Testis (tissue), 3 donors: ENCODE results near the gene IL31RA. TPM values are rescaled to one million over a fixed set of nuclear protein-coding genes. Genes with fewer than 3 reads are reported as not detected.

ENCODE experiments used
- DNase-seq: peaks from one replicate; pipeline ENCODE4 v3.0.0-alpha.2; 2019
- H3K27ac ChIP-seq, 2 donors: fragments of 200-600 bp; sonication (generic); one replicate each; pipeline ENCODE4 v1.5.1; 2019
- H3K27me3 ChIP-seq: fragments of 200-600 bp; sonication (generic); one replicate; pipeline ENCODE4 v1.5.1; 2019
- H3K36me3 ChIP-seq: fragments of 200-600 bp; sonication (generic); one replicate; pipeline ENCODE4 v1.5.1; 2017; ENCODE audit warnings: low read depth; ENCODE audit errors: missing control alignments
- H3K4me1 ChIP-seq: fragments of 200-600 bp; sonication (generic); one replicate; pipeline ENCODE4 v1.5.1; 2019
- H3K4me3 ChIP-seq, 2 donors: fragments of 200-600 bp; sonication (generic); one replicate each; pipeline ENCODE4 v1.5.1; 2017 to 2019
- H3K9me3 ChIP-seq: fragments of 200-600 bp; sonication (generic); one replicate; pipeline ENCODE4 v1.5.1; 2017
- CTCF ChIP-seq, 3 experiments: fragments of 450-650 bp in 2 of 3; fragments of 200-600 bp in 1 of 3; sonication (generic) in 1 of 3; IDR thresholded peaks; one replicate each; pipeline ENCODE4 v1.5.1; 2016 to 2019; ENCODE audit warnings: antibody characterized with exemption in 3 of 3, mild to moderate bottlenecking in 2 of 3, moderate library complexity in 1 of 3
- POLR2A ChIP-seq: fragments of 450-650 bp; IDR thresholded peaks from one replicate; pipeline ENCODE4 v1.6.1; 2017; ENCODE audit warnings: antibody characterized with exemption, mild to moderate bottlenecking, moderate library complexity
- WGBS, 2 donors: methylation state at CpG; one replicate each; pipeline ENCODE4 v1.1.5; 2018; 5-methylcytosine and 5-hydroxymethylcytosine counted together
- intact Hi-C: fragments of 100-400 bp; cut with DNase I; formaldehyde crosslinking; loops from one replicate; pipeline ENCODE4 v1.15.1; 2023; ENCODE audit warnings: low total_unique reads
- polyA plus RNA-seq: library from polyadenylated mRNA; stranded (reverse); fragments of 350-450 nt; fragmentation: Illumina TruSeq; extraction: RNeasy Lipid Tissue Mini Kit (QIAGEN cat#74804); gene quantifications from one replicate; pipeline ENCODE4 v1.2.3, GENCODE V29; 2014; ENCODE audit warnings: low read depth, low replicate concordance; ENCODE audit not compliant: insufficient read depth
- small RNA-seq, 2 donors: library from RNA; depleted of rRNA; stranded (forward); fragments of <200 nt; gene quantifications; one replicate each; pipeline ENCODE3, GENCODE V24; 2016
- total RNA-seq, 2 donors: library from RNA; depleted of rRNA; stranded (reverse); fragments of >200 nt; gene quantifications; one replicate each; pipeline ENCODE4 v1.2.3, GENCODE V29; 2016

The IL31RA gene
- total and polyA plus RNA-seq, 3 donors from 2014 or later = 2.7 to 3.9 (median 3.1) TPM

DNA sequence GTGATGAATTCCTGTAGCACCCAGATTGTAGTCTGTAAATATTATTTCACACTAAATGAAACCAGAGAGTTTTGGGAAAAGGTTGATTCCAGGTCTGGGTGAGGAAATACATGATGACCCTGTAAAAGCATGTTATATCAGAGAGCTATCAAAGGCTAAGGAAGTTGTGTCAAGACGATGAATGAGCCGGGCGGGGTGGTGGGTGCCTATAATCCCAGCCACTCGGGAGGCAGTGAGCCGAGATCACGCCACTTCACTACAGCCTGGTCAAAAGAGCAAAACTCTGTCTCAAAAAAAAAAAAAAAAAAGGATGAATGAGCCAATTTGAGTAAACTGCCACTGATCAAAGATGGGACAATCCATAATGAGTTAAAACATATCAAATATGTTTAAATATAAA lies 114.4 kb downstream of the IL31RA start:
- TF ChIP-seq POLR2A (no peak), CTCF (IDR thresholded peaks at IDR 0.05) (no peak)
- no peaks in the 10 kb centered on the region for H3K36me3 ChIP-seq
- WGBS, 2 donors = 89 to 91% methylated on average over 6 of the region's 6 CpGs
- H3K4me3 ChIP-seq = no peak overlapping the region
- no peaks in the 10 kb centered on the region for H3K4me1 ChIP-seq
- H3K27me3 ChIP-seq = no peaks in the 10 kb centered on the region
- no peak for DNase-seq
- H3K9me3 ChIP-seq = no peaks in the 10 kb centered on the region
- intact Hi-C loops = no loop called here
- H3K27ac ChIP-seq = no peak overlapping the region

DNA sequence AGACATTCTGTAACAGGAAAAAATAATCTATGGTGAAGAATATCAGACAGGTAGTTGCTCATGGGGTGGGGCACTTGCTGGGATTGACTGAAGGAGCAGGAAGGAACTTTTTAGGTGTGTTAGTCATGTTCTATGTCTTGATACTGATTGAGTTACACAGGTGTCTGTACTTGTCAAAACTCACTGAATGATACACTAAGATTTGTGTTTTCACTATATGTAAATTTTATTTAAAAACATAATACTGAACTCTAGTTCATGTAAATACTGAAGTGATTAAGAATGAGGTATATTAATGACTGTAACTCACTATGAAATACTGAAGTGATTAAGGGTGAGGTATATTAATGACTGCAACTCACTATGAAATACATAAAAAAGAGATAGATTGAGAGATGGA lies 115.1 kb downstream of the IL31RA start:
- H3K36me3 ChIP-seq = no peaks in the 10 kb centered on the region

GRCh38 chr5:55969956-55970355 lies 118.8 kb downstream of the IL31RA start:
- H3K9me3 ChIP-seq = no peaks in the 10 kb centered on the region
- no peaks in the 10 kb centered on the region for H3K4me1 ChIP-seq
- no peak overlapping the region for H3K27ac ChIP-seq
- 48 to 58% methylated on average over 1 of the region's 1 CpG for WGBS, 2 donors
- H3K27me3 ChIP-seq = no peaks in the 10 kb centered on the region
- no peak for TF ChIP-seq POLR2A
- TF ChIP-seq CTCF (IDR thresholded peaks at IDR 0.05) = no peak
- intact Hi-C loops = no loop called here
- H3K36me3 ChIP-seq = no peaks in the 10 kb centered on the region
- DNase-seq = no peak
- no peak overlapping the region for H3K4me3 ChIP-seq

More for the DNA sequence above, 115.1 kb downstream of the IL31RA start:
- Histone ChIP-seq H3K27ac (no peak overlapping the region), H3K27me3 (no peaks in the 10 kb centered on the region), H3K9me3 (no peaks in the 10 kb centered on the region), H3K4me3 (no peak overlapping the region), H3K4me1 (no peaks in the 10 kb centered on the region)
- DNase-seq = no peak
- TF ChIP-seq POLR2A (no peak), CTCF (IDR thresholded peaks at IDR 0.05) (no peak)
- intact Hi-C loops = no loop called here

Small RNAs within 50 kb of the gene (small RNA-seq; reads per million reads assigned to genes)
- gene AC016596.1 = 0 reads per million in 2 donors

Other genes with a start within 250 kb of the IL31RA start
- gene SLC38A9, start 139.0 kb upstream of the IL31RA start, total RNA-seq = 10 to 100 TPM; 25.3 to 32.1 TPM
- 50.1 TPM for gene SLC38A9, start 139.0 kb upstream of the IL31RA start, polyA plus RNA-seq
- 100 to 1,000 TPM in 1 of 2 donors, 10 to 100 TPM in 1; 85.8 to 116 TPM for gene DDX4, start 113.3 kb upstream of the IL31RA start, total RNA-seq
- 165 TPM for gene DDX4, start 113.3 kb upstream of the IL31RA start, polyA plus RNA-seq
- gene IL6ST, start 143.6 kb downstream of the IL31RA start, total RNA-seq = 10 to 100 TPM; 83.1 to 98.2 TPM
- gene IL6ST, start 143.6 kb downstream of the IL31RA start, polyA plus RNA-seq = 63.0 TPM